ENCODE data around the gene MTHFD1L. TPM values are rescaled to one million over a fixed set of nuclear protein-coding genes. Genes with fewer than 3 reads are reported as not detected.

The MTHFD1L gene
- total and polyA plus RNA-seq, 9 of the 15 experiments (the other 6 are each of a cell fraction or from before 2014, with no cell fraction given) = 20.9 to 128 (median 61.0) TPM

DNA sequence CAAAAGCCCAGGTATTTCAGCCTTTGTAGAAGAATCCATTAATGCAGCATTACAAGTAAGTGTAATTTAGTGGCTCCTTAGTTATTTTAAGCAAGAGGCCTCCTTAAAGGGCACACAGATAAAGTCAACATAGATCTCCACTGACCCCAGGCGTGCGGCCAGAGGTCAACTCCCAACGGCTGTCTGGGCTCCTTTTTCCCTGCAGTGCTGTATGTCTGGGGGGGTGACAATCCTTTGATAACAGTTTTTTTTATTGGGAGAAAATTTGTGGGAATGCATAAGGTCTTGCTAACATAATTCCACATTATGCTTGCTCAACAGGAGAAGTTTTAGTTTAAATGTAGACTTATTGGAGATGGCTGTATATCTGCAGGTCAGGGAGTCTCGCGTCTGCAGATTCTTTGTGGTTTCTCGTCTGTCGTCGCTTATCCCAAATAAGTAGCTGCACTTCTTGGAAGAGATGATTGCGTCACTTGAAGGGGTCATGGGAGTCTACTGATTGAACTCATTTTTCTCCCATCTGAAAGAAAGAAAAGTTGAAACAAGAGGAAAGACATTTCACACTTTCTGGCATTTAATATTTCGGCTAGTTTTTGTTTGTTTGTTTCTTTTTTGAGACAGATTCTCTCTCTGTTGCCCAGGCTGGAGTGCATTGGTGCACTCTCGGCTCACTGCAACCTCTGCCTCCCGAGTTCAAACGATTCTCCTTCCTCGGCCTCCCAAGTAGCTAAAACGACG lies 222.5 kb downstream of the MTHFD1L start:
- BruUV-seq (replicated peaks) = no TSS peak
- intact Hi-C loops (cut with micrococcal nuclease) = loop anchor here (1.0 to 5.0 kb wide), 3 partner anchors 46 to 266 kb away; no protein-coding TSS in a partner anchor
- Histone ChIP-seq H3K4me3 (no peak overlapping the region), H3K27ac (ENCODE audit: extremely low read depth, low read depth, low read length) (peak overlapping the region; percentile 0; the same call in 1 of the 3 replicates), H4K20me1 (replicated peaks; ENCODE audit: control insufficient read depth, insufficient read depth, low read length) (no peaks in the 10 kb centered on the region; the same call in 1 of the 2 replicates), H2AFZ (ENCODE audit: low read depth, low read length) (no peak overlapping the region), H3K4me2 (ENCODE audit: insufficient read depth, low read length) (no peak overlapping the region; the same call in 1 of the 2 replicates), H3K9ac (ENCODE audit: insufficient read depth in 1 of 2, low read depth in 2 of 2, low read length in 2 of 2) (no peak overlapping the region), H3K9me1 (ENCODE audit: control insufficient read depth, insufficient read depth, low read length) (no peaks in the 10 kb centered on the region), H3K36me3 (ENCODE audit: control insufficient read depth, insufficient read depth, low read length) (peaks cover 28% of the 10 kb centered on the region; the same call in 2 of the 3 replicates), H3K4me1 (replicated peaks in 1 of 2; ENCODE audit: control insufficient read depth in 2 of 2, insufficient read depth in 2 of 2, low read length in 2 of 2) (peaks cover 10 to 12% of the 10 kb centered on the region in 2 experiments; a peak in 3 of 5 replicates), H3K79me2 (ENCODE audit: control insufficient read depth, insufficient read depth, low read length) (no peaks in the 10 kb centered on the region), H3K9me3 (replicated peaks; ENCODE audit: control insufficient read depth, insufficient read depth, low read depth, low read length) (no peaks in the 10 kb centered on the region), H3K27me3 (ENCODE audit: control insufficient read depth in 2 of 2, insufficient read depth in 2 of 2, low read length in 2 of 2) (no peaks in the 10 kb centered on the region)
- FAIRE-seq = peak; percentile 91
- in situ Hi-C loops (cut with MboI) = no loop called here
- peak; percentile 49 to 88 (median 66) for DNase-seq (ENCODE audit: extremely low read depth in 1 of 4, low spot score in 3 of 4)
- ATAC-seq = peak; percentile 97
- POLR2A ChIA-PET = interaction anchor here (0.8 to 1.6 kb wide), 4 partner anchors 9 to 72 kb away, joined by 3 to 4 read pairs (median 4); no protein-coding TSS in a partner anchor
- WGBS (ENCODE audit: insufficient coverage, low coverage, missing lambda C conversion rate) = 15% methylated on average over 16 of the region's 16 CpGs
- CTCF ChIA-PET (ENCODE audit: low intra/inter-chr PET ratio) = interaction anchor here (0.7 to 1.6 kb wide), 2 partner anchors 74 to 197 kb away, joined by 3 read pairs; no protein-coding TSS in a partner anchor
- peak; percentile 95 for TF ChIP-seq MEF2D (tag; conservative IDR thresholded peaks at IDR 0.05; ENCODE audit: low read depth)
- TF ChIP-seq, protein P1, sequence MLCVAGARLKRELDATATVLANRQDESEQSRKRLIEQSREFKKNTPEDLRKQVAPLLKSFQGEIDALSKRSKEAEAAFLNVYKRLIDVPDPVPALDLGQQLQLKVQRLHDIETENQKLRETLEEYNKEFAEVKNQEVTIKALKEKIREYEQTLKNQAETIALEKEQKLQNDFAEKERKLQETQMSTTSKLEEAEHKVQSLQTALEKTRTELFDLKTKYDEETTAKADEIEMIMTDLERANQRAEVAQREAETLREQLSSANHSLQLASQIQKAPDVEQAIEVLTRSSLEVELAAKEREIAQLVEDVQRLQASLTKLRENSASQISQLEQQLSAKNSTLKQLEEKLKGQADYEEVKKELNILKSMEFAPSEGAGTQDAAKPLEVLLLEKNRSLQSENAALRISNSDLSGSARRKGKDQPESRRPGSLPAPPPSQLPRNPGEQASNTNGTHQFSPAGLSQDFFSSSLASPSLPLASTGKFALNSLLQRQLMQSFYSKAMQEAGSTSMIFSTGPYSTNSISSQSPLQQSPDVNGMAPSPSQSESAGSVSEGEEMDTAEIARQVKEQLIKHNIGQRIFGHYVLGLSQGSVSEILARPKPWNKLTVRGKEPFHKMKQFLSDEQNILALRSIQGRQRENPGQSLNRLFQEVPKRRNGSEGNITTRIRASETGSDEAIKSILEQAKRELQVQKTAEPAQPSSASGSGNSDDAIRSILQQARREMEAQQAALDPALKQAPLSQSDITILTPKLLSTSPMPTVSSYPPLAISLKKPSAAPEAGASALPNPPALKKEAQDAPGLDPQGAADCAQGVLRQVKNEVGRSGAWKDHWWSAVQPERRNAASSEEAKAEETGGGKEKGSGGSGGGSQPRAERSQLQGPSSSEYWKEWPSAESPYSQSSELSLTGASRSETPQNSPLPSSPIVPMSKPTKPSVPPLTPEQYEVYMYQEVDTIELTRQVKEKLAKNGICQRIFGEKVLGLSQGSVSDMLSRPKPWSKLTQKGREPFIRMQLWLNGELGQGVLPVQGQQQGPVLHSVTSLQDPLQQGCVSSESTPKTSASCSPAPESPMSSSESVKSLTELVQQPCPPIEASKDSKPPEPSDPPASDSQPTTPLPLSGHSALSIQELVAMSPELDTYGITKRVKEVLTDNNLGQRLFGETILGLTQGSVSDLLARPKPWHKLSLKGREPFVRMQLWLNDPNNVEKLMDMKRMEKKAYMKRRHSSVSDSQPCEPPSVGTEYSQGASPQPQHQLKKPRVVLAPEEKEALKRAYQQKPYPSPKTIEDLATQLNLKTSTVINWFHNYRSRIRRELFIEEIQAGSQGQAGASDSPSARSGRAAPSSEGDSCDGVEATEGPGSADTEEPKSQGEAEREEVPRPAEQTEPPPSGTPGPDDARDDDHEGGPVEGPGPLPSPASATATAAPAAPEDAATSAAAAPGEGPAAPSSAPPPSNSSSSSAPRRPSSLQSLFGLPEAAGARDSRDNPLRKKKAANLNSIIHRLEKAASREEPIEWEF (CRISPR knock-in tag; IDR thresholded peaks at IDR 0.05) = no peak
- TF ChIP-seq, protein P2, sequence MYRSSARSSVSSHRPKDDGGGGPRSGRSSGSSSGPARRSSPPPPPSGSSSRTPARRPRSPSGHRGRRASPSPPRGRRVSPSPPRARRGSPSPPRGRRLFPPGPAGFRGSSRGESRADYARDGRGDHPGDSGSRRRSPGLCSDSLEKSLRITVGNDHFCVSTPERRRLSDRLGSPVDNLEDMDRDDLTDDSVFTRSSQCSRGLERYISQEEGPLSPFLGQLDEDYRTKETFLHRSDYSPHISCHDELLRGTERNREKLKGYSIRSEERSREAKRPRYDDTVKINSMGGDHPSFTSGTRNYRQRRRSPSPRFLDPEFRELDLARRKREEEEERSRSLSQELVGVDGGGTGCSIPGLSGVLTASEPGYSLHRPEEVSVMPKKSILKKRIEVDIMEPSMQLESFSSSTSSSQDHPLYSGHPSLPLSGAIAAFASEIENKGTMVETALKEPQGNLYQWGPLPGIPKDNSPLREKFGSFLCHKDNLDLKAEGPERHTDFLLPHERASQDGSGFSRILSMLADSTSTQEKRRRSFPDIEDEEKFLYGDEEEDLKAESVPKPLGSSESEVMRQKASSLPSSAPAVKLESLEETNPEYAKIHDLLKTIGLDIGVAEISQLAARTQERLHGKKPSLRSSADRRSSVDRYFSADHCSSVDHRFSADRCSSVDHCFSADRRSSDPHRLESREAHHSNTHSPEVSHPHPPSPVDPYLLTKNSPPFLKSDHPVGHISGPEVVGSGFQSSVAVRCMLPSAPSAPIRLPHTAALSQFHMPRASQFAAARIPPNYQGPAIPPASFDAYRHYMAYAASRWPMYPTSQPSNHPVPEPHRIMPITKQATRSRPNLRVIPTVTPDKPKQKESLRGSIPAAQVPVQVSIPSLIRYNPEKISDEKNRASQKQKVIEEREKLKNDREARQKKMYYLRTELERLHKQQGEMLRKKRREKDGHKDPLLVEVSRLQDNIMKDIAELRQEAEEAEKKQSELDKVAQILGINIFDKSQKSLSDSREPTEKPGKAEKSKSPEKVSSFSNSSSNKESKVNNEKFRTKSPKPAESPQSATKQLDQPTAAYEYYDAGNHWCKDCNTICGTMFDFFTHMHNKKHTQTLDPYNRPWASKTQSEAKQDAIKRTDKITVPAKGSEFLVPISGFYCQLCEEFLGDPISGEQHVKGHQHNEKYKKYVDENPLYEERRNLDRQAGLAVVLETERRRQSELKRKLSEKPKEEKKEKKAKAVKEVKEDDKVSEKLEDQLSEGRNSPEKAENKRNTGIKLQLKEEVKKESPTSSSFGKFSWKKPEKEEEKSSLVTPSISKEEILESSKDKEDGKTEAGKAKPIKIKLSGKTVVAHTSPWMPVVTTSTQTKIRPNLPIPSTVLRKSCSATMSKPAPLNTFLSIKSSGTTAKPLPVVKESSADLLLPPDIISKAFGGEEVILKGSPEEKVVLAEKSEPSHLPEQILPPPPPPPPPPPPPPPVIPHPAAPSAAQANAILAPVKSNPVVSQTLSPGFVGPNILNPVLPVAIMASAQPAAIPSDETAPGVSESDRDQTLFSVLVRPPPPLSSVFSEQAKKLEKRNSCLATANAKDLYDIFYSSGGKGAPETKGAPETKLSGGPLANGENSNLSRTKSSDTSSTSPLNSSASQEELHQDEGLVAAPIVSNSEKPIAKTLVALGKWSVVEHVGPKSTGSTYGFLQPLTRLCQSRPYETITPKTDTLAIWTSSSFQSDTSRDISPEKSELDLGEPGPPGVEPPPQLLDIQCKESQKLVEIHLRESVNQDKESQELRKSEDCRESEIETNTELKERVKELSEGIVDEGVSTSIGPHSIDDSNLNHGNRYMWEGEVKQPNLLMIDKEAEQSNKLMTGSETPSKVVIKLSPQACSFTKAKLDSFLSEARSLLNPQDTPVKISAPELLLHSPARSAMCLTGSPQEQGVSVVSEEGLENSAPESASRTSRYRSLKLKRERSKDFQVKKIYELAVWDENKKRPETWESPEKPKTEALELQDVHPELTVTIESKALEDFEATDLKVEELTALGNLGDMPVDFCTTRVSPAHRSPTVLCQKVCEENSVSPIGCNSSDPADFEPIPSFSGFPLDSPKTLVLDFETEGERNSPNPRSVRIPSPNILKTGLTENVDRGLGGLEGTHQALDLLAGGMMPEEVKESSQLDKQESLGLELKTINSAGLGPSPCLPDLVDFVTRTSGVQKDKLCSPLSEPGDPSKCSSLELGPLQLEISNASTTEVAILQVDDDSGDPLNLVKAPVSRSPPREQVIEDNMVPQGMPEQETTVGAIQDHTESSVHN (IDR thresholded peaks at IDR 0.05; ENCODE audit: borderline replicate concordance in 1 of 2, low read depth in 1 of 2) = peak in 1 of 2 experiments; percentile 70; a peak in 2 of 4 replicates
- no peak for TF ChIP-seq ZC3H4 (CRISPR knock-in tag; IDR thresholded peaks at IDR 0.05; ENCODE audit: borderline replicate concordance)
- TF ChIP-seq CAMTA2 (CRISPR knock-in tag; conservative IDR thresholded peaks at IDR 0.05) = no peak
- TF ChIP-seq RBBP5 (IDR thresholded peaks at IDR 0.05; ENCODE audit: borderline replicate concordance, insufficient read depth, low read length, poor library complexity, severe bottlenecking) = no peak

Measured in K562 (cell line).